Measurements from ENCODE around the gene BCKDHB. TPM values are rescaled to one million over a fixed set of nuclear protein-coding genes. Genes with fewer than 3 reads are reported as not detected.

The BCKDHB gene
- polyA plus RNA-seq, 1 donor (not counting 4 experiments of a cell fraction or from before 2014, with no cell fraction given) = 20.9 TPM

- Histone ChIP-seq H3K9me1 (ENCODE audit: control insufficient read depth, extremely low read depth, insufficient read depth, low read length) (no peaks in the 10 kb centered on the region), H3K27me3 (ENCODE audit: control insufficient read depth, extremely low read depth, insufficient read depth, low read length) (no peaks in the 10 kb centered on the region), H4K20me1 (ENCODE audit: control insufficient read depth, extremely low read depth, insufficient read depth, low read length) (no peaks in the 10 kb centered on the region), H3K9me3 (ENCODE audit: control insufficient read depth, low read depth, low read length) (no peaks in the 10 kb centered on the region), H3K9ac (ENCODE audit: control insufficient read depth, extremely low read depth, insufficient read depth, low read length) (no peak overlapping the region), H3K36me3 (ENCODE audit: control insufficient read depth in 2 of 2, extremely low read depth in 1 of 2, insufficient read depth in 2 of 2, low read length in 2 of 2) (no peaks in the 10 kb centered on the region), H3K27ac (ENCODE audit: control insufficient read depth, insufficient read depth, low read length) (no peak overlapping the region), H3K4me3 (ENCODE audit: control insufficient read depth in 2 of 3, extremely low read depth in 1 of 3, insufficient read depth in 2 of 3, low read depth in 1 of 3, low read length in 3 of 3) (no peak overlapping the region), H3K79me2 (ENCODE audit: control insufficient read depth, insufficient read depth, low read length) (no peaks in the 10 kb centered on the region), H2AFZ (ENCODE audit: control insufficient read depth, low read length) (no peak overlapping the region), H3K4me1 (ENCODE audit: control insufficient read depth, extremely low read depth, insufficient read depth, low read length) (no peaks in the 10 kb centered on the region), H3K4me2 (ENCODE audit: control insufficient read depth, extremely low read depth, insufficient read depth, low read depth, low read length) (no peak overlapping the region)
- TF ChIP-seq EZH2 (IDR thresholded peaks at IDR 0.05; ENCODE audit: low read length) = no peak
- TF ChIP-seq, protein P1, sequence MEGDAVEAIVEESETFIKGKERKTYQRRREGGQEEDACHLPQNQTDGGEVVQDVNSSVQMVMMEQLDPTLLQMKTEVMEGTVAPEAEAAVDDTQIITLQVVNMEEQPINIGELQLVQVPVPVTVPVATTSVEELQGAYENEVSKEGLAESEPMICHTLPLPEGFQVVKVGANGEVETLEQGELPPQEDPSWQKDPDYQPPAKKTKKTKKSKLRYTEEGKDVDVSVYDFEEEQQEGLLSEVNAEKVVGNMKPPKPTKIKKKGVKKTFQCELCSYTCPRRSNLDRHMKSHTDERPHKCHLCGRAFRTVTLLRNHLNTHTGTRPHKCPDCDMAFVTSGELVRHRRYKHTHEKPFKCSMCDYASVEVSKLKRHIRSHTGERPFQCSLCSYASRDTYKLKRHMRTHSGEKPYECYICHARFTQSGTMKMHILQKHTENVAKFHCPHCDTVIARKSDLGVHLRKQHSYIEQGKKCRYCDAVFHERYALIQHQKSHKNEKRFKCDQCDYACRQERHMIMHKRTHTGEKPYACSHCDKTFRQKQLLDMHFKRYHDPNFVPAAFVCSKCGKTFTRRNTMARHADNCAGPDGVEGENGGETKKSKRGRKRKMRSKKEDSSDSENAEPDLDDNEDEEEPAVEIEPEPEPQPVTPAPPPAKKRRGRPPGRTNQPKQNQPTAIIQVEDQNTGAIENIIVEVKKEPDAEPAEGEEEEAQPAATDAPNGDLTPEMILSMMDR (optimal IDR thresholded peaks at IDR 0.05 in 1 of 3, IDR thresholded peaks at IDR 0.05 in 1 of 3, conservative IDR thresholded peaks at IDR 0.05 in 1 of 3; ENCODE audit: extremely low read depth in 1 of 3, insufficient read depth in 2 of 3, low read length in 3 of 3) = no peak
- FAIRE-seq (no peak), DNase-seq (ENCODE audit: low read depth, low spot score) (no peak)
- dilution Hi-C loops (cut with MboI; ENCODE audit: extremely low pct_ligation_motif_present, low sequenced_read_pairs) = no loop called here
Measured at GRCh38 chr6:80388507-80388906, 282.0 kb downstream of the BCKDHB start.

Other genes with a start within 250 kb of the BCKDHB start
- 2.9 to 6.1 TPM (median 4.8 TPM) in 3 replicates for gene ELOVL4, start 159.1 kb upstream of the BCKDHB start, polyA plus RNA-seq
- 2.0 to 15.3 TPM (median 7.9 TPM) in 3 replicates for gene TTK, start 102.0 kb upstream of the BCKDHB start, polyA plus RNA-seq